ENCODE data around the gene WDR81. TPM values are rescaled to one million over a fixed set of nuclear protein-coding genes. Genes with fewer than 3 reads are reported as not detected.

Gene WDR81
- total and polyA plus RNA-seq, 4 donors, result 26.0 to 51.9 (median 33.2) TPM

GRCh38 chr17:1731194-1731506 lies 6.6 kb downstream of the WDR81 start:
- no peak for DNase-seq
- Histone ChIP-seq H3K9me3 (ENCODE audit: control insufficient read depth in 4 of 4, insufficient read depth in 3 of 4, low read length in 3 of 4) (no peaks in the 10 kb centered on the region), H3K4me1 (ENCODE audit: control insufficient read depth in 5 of 5, insufficient read depth in 5 of 5, low read length in 5 of 5) (peaks cover 0 to 16% (median 0%) of the 10 kb centered on the region in 5 donors), H3K27me3 (ENCODE audit: control insufficient read depth in 3 of 3, insufficient read depth in 3 of 3, low read length in 2 of 3) (no peaks in the 10 kb centered on the region), H3K36me3 (ENCODE audit: control insufficient read depth in 4 of 4, insufficient read depth in 4 of 4, low read length in 4 of 4) (peaks cover 0 to 67% (median 5%) of the 10 kb centered on the region in 4 donors), H3K27ac (ENCODE audit: low read depth in 1 of 2, low read length in 1 of 2) (peak overlapping the region in 1 of 2 donors; percentile 83), H3K9ac (ENCODE audit: insufficient read depth in 1 of 2, low read length in 2 of 2) (no peak overlapping the region), H3K4me3 (no peak overlapping the region)
- TF ChIP-seq, protein P1, sequence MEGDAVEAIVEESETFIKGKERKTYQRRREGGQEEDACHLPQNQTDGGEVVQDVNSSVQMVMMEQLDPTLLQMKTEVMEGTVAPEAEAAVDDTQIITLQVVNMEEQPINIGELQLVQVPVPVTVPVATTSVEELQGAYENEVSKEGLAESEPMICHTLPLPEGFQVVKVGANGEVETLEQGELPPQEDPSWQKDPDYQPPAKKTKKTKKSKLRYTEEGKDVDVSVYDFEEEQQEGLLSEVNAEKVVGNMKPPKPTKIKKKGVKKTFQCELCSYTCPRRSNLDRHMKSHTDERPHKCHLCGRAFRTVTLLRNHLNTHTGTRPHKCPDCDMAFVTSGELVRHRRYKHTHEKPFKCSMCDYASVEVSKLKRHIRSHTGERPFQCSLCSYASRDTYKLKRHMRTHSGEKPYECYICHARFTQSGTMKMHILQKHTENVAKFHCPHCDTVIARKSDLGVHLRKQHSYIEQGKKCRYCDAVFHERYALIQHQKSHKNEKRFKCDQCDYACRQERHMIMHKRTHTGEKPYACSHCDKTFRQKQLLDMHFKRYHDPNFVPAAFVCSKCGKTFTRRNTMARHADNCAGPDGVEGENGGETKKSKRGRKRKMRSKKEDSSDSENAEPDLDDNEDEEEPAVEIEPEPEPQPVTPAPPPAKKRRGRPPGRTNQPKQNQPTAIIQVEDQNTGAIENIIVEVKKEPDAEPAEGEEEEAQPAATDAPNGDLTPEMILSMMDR (IDR thresholded peaks at IDR 0.05; ENCODE audit: control extremely low read depth, extremely low read depth), result no peak
- WGBS, 2 donors, result 83 to 92% methylated on average over 10 of the region's 10 CpGs
- ATAC-seq (ENCODE audit: insufficient read depth, low FRiP score), result no peak

DNA sequence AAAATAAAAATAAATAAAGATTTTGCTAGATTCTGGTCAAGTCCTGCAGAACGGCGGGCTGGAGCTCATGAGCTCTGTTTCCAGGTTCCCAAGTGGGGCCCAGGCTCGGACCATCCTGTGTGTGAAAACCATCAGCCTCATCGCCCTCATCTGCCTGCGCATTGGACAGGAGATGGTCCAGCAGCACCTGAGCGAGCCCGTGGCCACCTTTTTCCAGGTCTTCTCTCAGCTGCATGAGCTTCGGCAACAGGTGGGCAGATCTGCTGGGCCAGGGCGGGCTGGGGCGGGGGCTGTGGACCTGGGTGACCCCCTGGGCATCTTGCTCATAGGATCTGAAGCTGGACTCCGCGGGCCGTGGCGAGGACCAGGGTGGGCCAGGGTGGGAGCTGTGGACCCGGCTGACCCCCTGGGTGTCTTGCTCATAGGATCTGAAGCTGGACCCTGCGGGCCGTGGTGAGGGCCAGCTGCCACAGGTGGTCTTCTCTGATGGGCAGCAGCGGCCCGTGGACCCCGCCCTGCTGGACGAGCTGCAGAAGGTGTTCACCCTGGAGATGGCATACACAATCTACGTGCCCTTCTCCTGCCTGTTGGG lies 7.8 kb downstream of the WDR81 start:
- Histone ChIP-seq H3K27me3 (ENCODE audit: control insufficient read depth in 3 of 3, insufficient read depth in 3 of 3, low read length in 2 of 3) (no peaks in the 10 kb centered on the region), H3K4me1 (ENCODE audit: control insufficient read depth in 5 of 5, insufficient read depth in 5 of 5, low read length in 5 of 5) (peaks cover 0 to 16% (median 4%) of the 10 kb centered on the region in 5 donors), H3K4me3 (no peak overlapping the region), H3K27ac (ENCODE audit: low read depth in 1 of 2, low read length in 1 of 2) (no peak overlapping the region), H3K36me3 (ENCODE audit: control insufficient read depth in 4 of 4, insufficient read depth in 4 of 4, low read length in 4 of 4) (peaks cover 0 to 64% (median 8%) of the 10 kb centered on the region in 4 donors), H3K9me3 (ENCODE audit: control insufficient read depth in 4 of 4, insufficient read depth in 3 of 4, low read length in 3 of 4) (no peaks in the 10 kb centered on the region), H3K9ac (ENCODE audit: insufficient read depth in 1 of 2, low read length in 2 of 2) (no peak overlapping the region)
- DNase-seq (no peak), ATAC-seq (ENCODE audit: insufficient read depth, low FRiP score) (no peak)
- TF ChIP-seq, protein P1 (IDR thresholded peaks at IDR 0.05; ENCODE audit: control extremely low read depth, extremely low read depth), result no peak
- WGBS, 2 donors, result 97 to 98% methylated on average over 22 of the region's 22 CpGs

DNA sequence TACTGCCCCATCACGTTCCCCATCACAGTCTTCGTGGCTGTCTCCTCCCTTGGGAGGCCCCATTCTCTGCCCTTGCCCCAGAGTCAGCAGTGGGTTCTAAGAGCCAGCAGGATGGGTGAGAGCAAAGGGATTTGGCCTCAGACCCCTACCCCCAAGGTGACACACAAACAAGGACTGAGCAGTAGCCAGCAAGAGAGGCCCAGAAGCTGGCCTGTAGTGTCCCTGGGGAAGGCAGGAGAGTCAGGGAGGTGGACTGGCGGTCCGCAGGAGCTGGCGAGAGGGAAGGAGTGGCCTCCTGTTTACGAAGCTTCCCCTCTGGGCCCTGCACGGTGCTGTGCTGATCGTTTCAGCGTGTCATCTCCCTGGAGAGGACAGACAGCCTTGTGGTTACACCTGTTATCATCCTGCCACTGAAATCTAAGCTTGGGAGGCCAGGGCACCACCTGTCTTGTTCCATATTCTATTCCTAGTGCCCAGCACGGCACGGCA lies 8.4 kb downstream of the WDR81 start:
- Histone ChIP-seq H3K27me3 (ENCODE audit: control insufficient read depth in 3 of 3, insufficient read depth in 3 of 3, low read length in 2 of 3) (no peaks in the 10 kb centered on the region), H3K4me1 (ENCODE audit: control insufficient read depth in 5 of 5, insufficient read depth in 5 of 5, low read length in 5 of 5) (peaks cover 0 to 16% (median 4%) of the 10 kb centered on the region in 5 donors), H3K36me3 (ENCODE audit: control insufficient read depth in 4 of 4, insufficient read depth in 4 of 4, low read length in 4 of 4) (peaks cover 0 to 64% (median 8%) of the 10 kb centered on the region in 4 donors), H3K9me3 (ENCODE audit: control insufficient read depth in 4 of 4, insufficient read depth in 3 of 4, low read length in 3 of 4) (no peaks in the 10 kb centered on the region), H3K9ac (ENCODE audit: insufficient read depth in 1 of 2, low read length in 2 of 2) (no peak overlapping the region), H3K4me3 (no peak overlapping the region), H3K27ac (ENCODE audit: low read depth in 1 of 2, low read length in 1 of 2) (no peak overlapping the region)
- ATAC-seq (ENCODE audit: insufficient read depth, low FRiP score) (no peak), DNase-seq (no peak)
- TF ChIP-seq, protein P1 (IDR thresholded peaks at IDR 0.05; ENCODE audit: control extremely low read depth, extremely low read depth), result no peak
- 85 to 86% methylated on average over 11 of the region's 11 CpGs for WGBS, 2 donors

DNA sequence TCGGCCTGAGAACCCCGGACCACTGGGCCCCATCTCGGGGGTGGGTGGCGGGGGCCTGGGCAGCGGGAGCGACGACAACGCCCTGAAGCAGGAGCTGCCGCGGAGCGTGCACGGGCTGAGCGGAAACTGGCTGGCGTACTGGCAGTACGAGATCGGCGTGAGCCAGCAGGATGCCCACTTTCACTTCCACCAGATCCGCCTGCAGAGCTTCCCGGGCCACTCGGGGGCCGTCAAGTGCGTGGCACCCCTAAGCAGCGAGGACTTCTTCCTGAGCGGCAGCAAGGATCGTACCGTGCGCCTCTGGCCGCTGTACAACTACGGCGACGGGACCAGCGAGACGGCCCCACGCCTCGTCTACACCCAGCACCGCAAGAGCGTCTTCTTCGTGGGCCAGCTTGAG lies 9.3 kb downstream of the WDR81 start:
- no peaks in the 10 kb centered on the region for H3K9me3 ChIP-seq (ENCODE audit: control insufficient read depth in 4 of 4, insufficient read depth in 3 of 4, low read length in 3 of 4)
- H3K36me3 ChIP-seq (ENCODE audit: control insufficient read depth in 4 of 4, insufficient read depth in 4 of 4, low read length in 4 of 4), result peaks cover 0 to 62% (median 9%) of the 10 kb centered on the region in 4 donors

More for the DNA sequence above, 9.3 kb downstream of the WDR81 start:
- no peak for DNase-seq
- Histone ChIP-seq H3K4me1 (ENCODE audit: control insufficient read depth in 5 of 5, insufficient read depth in 5 of 5, low read length in 5 of 5) (peaks cover 0 to 16% (median 4%) of the 10 kb centered on the region in 5 donors), H3K27me3 (ENCODE audit: control insufficient read depth in 3 of 3, insufficient read depth in 3 of 3, low read length in 2 of 3) (no peaks in the 10 kb centered on the region), H3K4me3 (no peak overlapping the region), H3K27ac (ENCODE audit: low read depth in 1 of 2, low read length in 1 of 2) (no peak overlapping the region), H3K9ac (ENCODE audit: insufficient read depth in 1 of 2, low read length in 2 of 2) (no peak overlapping the region)
- no peak for ATAC-seq (ENCODE audit: insufficient read depth, low FRiP score)
- 95 to 97% methylated on average over 38 of the region's 38 CpGs for WGBS, 2 donors
- TF ChIP-seq, protein P1 (IDR thresholded peaks at IDR 0.05; ENCODE audit: control extremely low read depth, extremely low read depth), result no peak

Data from lung (tissue), 12 donors.